NCI-H128 (cell line): ENCODE results near the gene GOLGA6L1.
"Not testable (repeated sequence)": the region's sequence is repeated elsewhere in the genome, so short reads cannot be mapped to it uniquely, and the experiment has no call there.

Experiments
- DNase-seq: peaks from one replicate; lab custom pipeline; 2025; ENCODE audit not compliant: unreplicated experiment; lab: John Stamatoyannopoulos, UW

Gene GOLGA6L1, protein sequence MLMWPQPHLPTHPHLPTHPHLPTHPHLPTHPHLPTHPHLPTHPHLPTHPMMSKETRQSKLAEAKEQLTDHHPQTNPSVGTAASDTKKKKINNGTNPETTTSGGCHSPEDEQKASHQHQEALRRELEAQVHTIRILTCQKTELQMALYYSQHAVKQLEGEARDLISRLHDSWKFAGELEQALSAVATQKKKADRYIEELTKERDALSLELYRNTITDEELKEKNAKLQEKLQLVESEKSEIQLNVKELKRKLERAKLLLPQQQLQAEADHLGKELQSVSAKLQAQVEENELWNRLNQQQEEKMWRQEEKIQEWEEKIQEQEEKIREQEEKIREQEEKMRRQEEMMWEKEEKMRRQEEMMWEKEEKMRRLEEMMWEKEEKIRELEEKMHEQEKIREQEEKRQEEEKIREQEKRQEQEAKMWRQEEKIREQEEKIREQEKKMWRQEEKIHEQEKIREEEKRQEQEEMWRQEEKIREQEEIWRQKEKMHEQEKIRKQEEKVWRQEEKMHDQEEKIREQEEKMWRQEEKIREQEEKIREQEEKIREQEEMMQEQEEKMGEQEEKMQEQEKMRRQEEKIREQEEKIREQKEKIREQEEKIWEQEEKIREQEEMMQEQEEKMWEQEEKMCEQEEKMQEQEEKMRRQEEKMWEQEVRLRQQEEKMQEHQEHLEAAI

GRCh38 chr15:23136722-23137121 is at the start of gene GOLGA6L1:
Gene GOLGA6L1 (minus strand): TSS chr15:23136822. CDS start chr15:23136731, 91 bp downstream.
- DNase-seq: not testable (repeated sequence)

- not testable (repeated sequence) for DNase-seq
Observed at GRCh38 chr15:23181201-23181600, 44.6 kb upstream of the GOLGA6L1 start.

DNA sequence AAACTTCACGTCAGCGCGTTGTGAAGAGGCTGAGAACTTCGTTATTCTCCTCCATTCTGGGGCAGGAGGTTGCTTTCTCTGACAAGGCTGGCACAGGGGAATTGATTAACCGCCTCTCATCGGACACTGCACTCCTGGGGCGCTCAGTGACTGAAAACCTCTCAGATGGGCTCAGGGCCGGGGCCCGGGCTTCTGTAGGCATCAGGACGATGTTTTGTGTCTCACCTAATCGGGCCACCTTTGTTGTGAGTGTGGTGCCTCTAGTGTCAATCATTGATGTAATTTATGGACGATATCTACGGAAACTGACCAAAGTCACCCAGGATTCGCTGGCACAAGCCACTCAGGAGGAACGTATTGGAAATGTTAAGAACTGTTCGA is 43.9 kb upstream of the GOLGA6L1 start:
- DNase-seq: not testable (repeated sequence)

- DNase-seq: not testable (repeated sequence)
Observed at GRCh38 chr15:23179768-23180546, 43.3 kb upstream of the GOLGA6L1 start.

GRCh38 chr15:23176683-23177082 is 40.1 kb upstream of the GOLGA6L1 start:
- DNase-seq: not testable (repeated sequence)

DNA sequence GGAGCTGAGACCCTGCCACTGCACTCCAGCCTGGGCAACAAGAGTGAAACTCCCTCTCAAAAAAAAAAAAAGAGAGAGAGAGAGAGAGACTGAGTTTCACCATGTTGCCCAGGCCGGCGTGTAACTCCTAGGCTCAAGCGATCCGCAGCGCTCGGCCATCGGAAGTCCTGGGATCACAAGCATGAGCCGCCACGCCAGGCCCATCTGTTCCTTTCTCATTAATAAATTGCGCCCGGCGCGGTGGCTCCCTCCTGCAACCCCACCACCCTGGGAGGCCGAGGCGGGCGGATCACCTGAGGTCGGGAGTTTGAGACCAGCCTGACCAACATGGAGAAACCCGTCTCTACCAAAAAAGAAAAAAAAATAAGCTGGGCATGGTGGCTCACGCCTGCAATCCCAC is 39.0 kb upstream of the GOLGA6L1 start:
- DNase-seq: not testable (repeated sequence)

DNA sequence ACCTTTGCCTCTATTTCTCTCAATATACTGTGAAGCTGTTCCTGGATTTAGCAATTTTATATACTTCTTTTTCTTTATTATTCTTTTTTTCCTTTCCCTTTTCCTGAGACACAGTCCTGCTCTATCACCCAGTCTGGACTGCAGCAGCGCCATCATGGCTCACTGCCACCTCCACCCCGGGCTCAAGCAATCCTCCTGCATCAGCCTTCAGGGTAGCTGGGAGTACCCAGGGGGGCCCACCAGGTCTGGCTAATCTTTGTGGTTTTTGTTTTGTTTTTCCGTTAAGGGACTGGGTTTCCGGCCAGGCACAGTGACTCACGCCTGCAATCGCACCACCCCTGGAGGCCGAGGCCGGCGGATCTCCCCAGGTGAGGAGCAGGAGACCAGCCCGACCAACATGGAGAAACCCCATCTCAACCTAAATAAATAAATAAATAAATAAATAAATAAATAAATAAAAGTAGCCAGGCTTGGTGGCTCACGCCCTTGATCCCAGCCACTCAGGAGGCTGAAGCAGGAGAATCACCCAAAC is 38.1 kb upstream of the GOLGA6L1 start:
- not testable (repeated sequence) for DNase-seq

DNA sequence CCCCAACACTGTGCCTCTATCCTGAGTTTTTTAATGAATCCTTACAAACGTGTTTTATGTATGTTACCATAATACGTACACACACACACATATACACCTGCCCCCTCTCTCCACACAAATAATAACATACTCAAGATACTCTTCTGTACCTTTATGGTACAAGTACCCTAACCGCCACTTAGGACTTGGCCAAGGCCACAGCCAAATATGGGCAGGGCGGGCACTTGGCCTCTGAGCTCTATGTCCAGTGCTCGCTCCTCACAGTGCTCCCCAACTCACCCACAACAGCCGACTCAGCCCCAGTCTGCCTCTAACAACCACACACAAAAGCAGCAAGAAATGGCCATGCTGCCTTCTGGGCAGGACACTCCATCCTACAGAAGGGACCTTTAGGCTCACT is 3.8 kb downstream of the GOLGA6L1 start:
- not testable (repeated sequence) for DNase-seq

GRCh38 chr15:23118208-23118607 is 18.4 kb downstream of the GOLGA6L1 start:
- DNase-seq: no peak

GRCh38 chr15:23095796-23096195 is 40.8 kb downstream of the GOLGA6L1 start:
- no peak for DNase-seq

DNA sequence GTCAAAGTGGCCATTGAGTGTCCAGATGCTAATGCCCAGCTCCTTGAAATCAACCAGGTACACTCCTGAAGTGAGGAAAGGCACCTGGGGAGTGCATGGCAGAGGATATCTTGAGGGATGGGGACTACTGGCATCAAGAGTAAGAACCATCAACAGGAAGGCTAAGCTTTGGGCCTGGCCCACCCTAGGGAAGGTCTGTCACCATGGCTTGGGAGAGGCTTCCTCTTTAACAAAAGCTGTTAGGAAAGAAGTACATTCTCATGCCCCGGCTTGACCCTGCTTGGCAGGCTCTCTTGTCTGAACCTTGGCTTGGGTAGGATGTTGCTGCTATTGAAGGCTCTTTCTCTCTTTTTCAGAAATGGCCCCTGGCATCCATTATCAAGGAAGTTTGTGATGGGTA is 53.5 kb downstream of the GOLGA6L1 start:
- no peak for DNase-seq

DNA sequence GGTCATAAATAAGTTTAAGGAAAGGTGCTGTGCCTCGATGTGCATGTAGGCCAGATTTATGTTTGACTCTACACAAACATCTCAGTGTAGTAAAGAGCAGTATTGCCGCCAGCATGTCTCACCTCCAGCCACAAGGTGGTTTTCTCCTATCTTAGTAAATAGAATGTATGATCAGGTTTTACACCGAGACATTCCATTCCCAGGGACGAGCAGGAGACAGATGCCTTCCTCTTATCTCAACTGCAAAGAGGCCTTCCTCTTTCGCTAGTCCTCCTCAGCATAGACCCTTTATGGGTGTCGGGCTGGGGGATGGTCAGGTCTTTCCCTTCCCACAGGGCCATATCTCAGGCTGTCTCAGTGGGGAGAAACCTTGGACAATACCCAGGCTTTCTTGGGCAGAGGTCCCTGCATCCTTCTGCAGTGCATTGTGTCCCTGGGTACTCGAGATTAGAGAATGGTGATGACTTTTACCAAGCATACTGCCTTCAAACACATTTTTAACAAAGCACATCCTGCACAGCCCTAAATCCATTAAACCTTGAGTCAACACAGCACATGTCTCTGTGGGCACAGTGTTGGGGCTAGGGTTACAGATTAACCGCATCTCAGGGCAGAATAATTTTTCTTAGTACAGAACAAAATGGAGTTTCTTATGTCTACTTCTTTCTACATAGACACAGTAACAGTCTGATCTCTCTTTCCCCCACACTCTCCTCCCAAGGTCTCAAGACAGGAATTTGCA is 54.5 kb downstream of the GOLGA6L1 start:
- not testable (repeated sequence) for DNase-seq

- no peak for DNase-seq
Observed at GRCh38 chr15:23081271-23081670, 55.4 kb downstream of the GOLGA6L1 start.

DNA sequence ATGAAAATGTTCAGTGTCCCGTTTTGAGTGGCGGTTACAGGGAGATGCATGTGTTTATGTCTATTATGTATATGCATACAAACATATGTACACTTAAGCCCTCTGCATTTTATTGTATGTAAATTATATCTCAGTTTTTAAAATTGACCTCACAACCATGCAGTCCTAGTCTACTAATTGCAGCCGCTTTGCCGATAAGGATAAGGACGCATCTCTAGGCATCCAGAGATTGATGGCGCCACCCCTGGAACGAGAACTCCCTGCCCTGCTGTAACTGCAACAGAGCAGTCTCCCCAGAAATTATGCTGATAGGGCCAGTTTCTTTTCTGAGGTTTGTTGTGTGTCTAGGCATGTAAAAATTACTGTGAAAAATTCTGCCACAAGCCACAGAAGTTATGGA is 56.9 kb downstream of the GOLGA6L1 start:
- no peak for DNase-seq
